ENCODE results near the gene SIL1. TPM values are rescaled to one million over a fixed set of nuclear protein-coding genes. Genes with fewer than 3 reads are reported as not detected.

Gene SIL1
- total and polyA plus RNA-seq, 9 of the 15 experiments (the other 6 are each of a cell fraction or from before 2014, with no cell fraction given) = 1.3 to 30.5 (median 18.1) TPM

GRCh38 chr5:139103762-139104161 lies 94.4 kb downstream of the SIL1 start:
- ChIA-PET CTCF (ENCODE audit: low intra/inter-chr PET ratio) (no interaction called here), POLR2A (interaction anchor here (0.6 kb wide), 1 partner anchor 58 kb away, joined by 3 read pairs; no protein-coding TSS in a partner anchor)
- no peaks in the 10 kb centered on the region for H3K27me3 ChIP-seq (ENCODE audit: control insufficient read depth in 2 of 2, insufficient read depth in 2 of 2, low read length in 2 of 2)
- intact Hi-C loops (cut with micrococcal nuclease) (no loop called here), in situ Hi-C loops (cut with MboI) (no loop called here)
- FAIRE-seq = no peak
- BruUV-seq (replicated peaks) = no TSS peak
- no peaks in the 10 kb centered on the region; the same call in 1 of the 2 replicates for H4K20me1 ChIP-seq (replicated peaks; ENCODE audit: control insufficient read depth, insufficient read depth, low read length)
- H3K9ac ChIP-seq (ENCODE audit: insufficient read depth in 1 of 2, low read depth in 2 of 2, low read length in 2 of 2) = no peak overlapping the region
- no peak overlapping the region for H3K4me2 ChIP-seq (ENCODE audit: insufficient read depth, low read length)
- H2AFZ ChIP-seq (ENCODE audit: low read depth, low read length) = no peak overlapping the region
- no peaks in the 10 kb centered on the region for H3K9me3 ChIP-seq (replicated peaks; ENCODE audit: control insufficient read depth, insufficient read depth, low read depth, low read length)
- no peaks in the 10 kb centered on the region for H3K9me1 ChIP-seq (ENCODE audit: control insufficient read depth, insufficient read depth, low read length)
- no peak for ATAC-seq
- H3K79me2 ChIP-seq (ENCODE audit: control insufficient read depth, insufficient read depth, low read length) = no peaks in the 10 kb centered on the region
- no peak for DNase-seq (ENCODE audit: extremely low read depth in 1 of 4, low spot score in 3 of 4)
- H3K36me3 ChIP-seq (ENCODE audit: control insufficient read depth, insufficient read depth, low read length) = no peaks in the 10 kb centered on the region; the same call in 2 of the 3 replicates
- H3K4me1 ChIP-seq (replicated peaks in 1 of 2; ENCODE audit: control insufficient read depth in 2 of 2, insufficient read depth in 2 of 2, low read length in 2 of 2) = peaks cover 2 to 3% of the 10 kb centered on the region in 2 experiments; a peak in 2 of 5 replicates
- no peak overlapping the region for H3K4me3 ChIP-seq
- H3K27ac ChIP-seq (ENCODE audit: extremely low read depth, low read depth, low read length) = no peak overlapping the region
- no peak for TF ChIP-seq CCAR2 (IDR thresholded peaks at IDR 0.05; ENCODE audit: low read depth, low read length)
- TF ChIP-seq ZBTB11 (CRISPR knock-in tag; IDR thresholded peaks at IDR 0.05) = no peak
- no peak for TF ChIP-seq ARID1B (IDR thresholded peaks at IDR 0.05)
- TF ChIP-seq SMAD2 (IDR thresholded peaks at IDR 0.05; ENCODE audit: low read depth, low read length) = no peak
- TF ChIP-seq MCM3 (IDR thresholded peaks at IDR 0.05) = no peak
- TF ChIP-seq RFX5 (IDR thresholded peaks at IDR 0.05; ENCODE audit: low read depth, low read length) = no peak
- no peak for TF ChIP-seq ZSCAN29 (IDR thresholded peaks at IDR 0.05)
- TF ChIP-seq, protein P1, sequence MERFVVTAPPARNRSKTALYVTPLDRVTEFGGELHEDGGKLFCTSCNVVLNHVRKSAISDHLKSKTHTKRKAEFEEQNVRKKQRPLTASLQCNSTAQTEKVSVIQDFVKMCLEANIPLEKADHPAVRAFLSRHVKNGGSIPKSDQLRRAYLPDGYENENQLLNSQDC (CRISPR knock-in tag; IDR thresholded peaks at IDR 0.05) = no peak
- no peak for TF ChIP-seq ZNF316 (IDR thresholded peaks at IDR 0.05)
- TF ChIP-seq ILK (tag; IDR thresholded peaks at IDR 0.05; ENCODE audit: borderline replicate concordance, low read depth) = no peak
- no peak for TF ChIP-seq MBD2 (IDR thresholded peaks at IDR 0.05; ENCODE audit: borderline replicate concordance, low read depth)
- TF ChIP-seq, protein P2, sequence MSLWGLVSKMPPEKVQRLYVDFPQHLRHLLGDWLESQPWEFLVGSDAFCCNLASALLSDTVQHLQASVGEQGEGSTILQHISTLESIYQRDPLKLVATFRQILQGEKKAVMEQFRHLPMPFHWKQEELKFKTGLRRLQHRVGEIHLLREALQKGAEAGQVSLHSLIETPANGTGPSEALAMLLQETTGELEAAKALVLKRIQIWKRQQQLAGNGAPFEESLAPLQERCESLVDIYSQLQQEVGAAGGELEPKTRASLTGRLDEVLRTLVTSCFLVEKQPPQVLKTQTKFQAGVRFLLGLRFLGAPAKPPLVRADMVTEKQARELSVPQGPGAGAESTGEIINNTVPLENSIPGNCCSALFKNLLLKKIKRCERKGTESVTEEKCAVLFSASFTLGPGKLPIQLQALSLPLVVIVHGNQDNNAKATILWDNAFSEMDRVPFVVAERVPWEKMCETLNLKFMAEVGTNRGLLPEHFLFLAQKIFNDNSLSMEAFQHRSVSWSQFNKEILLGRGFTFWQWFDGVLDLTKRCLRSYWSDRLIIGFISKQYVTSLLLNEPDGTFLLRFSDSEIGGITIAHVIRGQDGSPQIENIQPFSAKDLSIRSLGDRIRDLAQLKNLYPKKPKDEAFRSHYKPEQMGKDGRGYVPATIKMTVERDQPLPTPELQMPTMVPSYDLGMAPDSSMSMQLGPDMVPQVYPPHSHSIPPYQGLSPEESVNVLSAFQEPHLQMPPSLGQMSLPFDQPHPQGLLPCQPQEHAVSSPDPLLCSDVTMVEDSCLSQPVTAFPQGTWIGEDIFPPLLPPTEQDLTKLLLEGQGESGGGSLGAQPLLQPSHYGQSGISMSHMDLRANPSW (CRISPR knock-in tag; IDR thresholded peaks at IDR 0.05) = no peak
- TF ChIP-seq KDM4B (IDR thresholded peaks at IDR 0.05; ENCODE audit: borderline replicate concordance in 2 of 2, low read depth in 1 of 2) = no peak
